Spleen (tissue), 7 donors: ENCODE data around the gene TMIE.

Experiments
- CTCF ChIP-seq, 11 experiments: fragments of 200-600 bp in 7 of 11; fragments of 450-650 bp in 4 of 11; sonication (generic) in 4 of 11; IDR thresholded peaks in 8 of 11; conservative IDR thresholded peaks in 3 of 11; 1 replicate in 7 of 11; 2 replicates in 4 of 11; pipeline versions ENCODE4 v1.4.0 to v1.8.0; 2016 to 2021; ENCODE audit warnings: antibody characterized with exemption in 11 of 11, inconsistent platforms in 4 of 11, mild to moderate bottlenecking in 1 of 11
- POLR2A ChIP-seq, 3 donors: fragments of 450-650 bp; IDR thresholded peaks; one replicate each; pipeline ENCODE4 v1.5.1; 2017; ENCODE audit warnings: antibody characterized with exemption in 3 of 3, mild to moderate bottlenecking in 1 of 3
- donor health status: DM: no; HTN: no; CAD: no; lungs with moderate emphysema.
- donor health status: DM: no; HTN: no; CAD: no.
- donor health status: DM: no; HTN: no; CAD: no.

GRCh38 chr3:46729038-46729437 lies 27.8 kb downstream of the TMIE start:
- TF ChIP-seq POLR2A (IDR thresholded peaks at IDR 0.05) = no peak
- TF ChIP-seq CTCF (IDR thresholded peaks at IDR 0.05 in 8 of 11, conservative IDR thresholded peaks at IDR 0.05 in 3 of 11) = no peak
